ENCODE measurements around the gene VILL.

GRCh38 chr3:37984596-37984995 lies 6.0 kb upstream of the VILL start:
- no peak for TF ChIP-seq EZH2 (optimal IDR thresholded peaks at IDR 0.05; ENCODE audit: low read depth, low read length)
- TF ChIP-seq CTCF (IDR thresholded peaks at IDR 0.05; ENCODE audit: low read length): no peak
- TF ChIP-seq EZH2phosphoT487 (IDR thresholded peaks at IDR 0.05; ENCODE audit: low read length): no peak
